ENCODE data around the gene CPSF7.

The CPSF7 gene

DNA sequence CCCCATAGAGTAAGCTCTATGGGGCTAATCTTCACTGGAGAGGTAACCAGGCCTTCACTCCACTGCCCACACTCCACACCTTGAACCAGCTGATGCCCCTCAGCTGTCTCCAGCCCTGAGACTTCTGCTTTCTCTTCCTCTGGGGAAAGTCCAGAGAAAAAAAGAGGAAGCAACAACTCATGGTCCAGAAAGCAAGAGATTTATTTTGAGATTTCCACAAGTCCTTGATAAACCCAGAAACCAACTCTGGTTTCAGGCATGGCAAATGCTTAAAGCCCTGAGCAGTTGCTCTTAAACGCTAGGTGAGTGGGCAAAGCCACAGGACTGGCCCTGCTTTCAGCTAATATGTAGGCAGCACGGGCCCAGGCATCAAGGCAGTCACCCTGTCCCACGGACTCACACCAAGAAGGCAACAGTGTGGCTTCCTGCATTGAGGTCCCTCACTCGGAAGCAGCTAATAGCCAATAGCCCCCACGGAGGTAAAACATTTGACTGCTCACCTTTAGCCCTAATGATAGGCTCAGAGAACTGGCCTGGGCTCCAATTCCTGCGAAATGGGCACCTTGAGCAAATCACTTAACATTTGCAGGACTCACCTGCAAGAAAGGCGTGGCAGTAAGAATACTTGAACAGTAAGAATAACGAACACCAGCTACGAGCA lies 72.4 kb downstream of the CPSF7 start:
- no peak for DNase-seq (ENCODE audit: low read depth in 2 of 2)

DNA sequence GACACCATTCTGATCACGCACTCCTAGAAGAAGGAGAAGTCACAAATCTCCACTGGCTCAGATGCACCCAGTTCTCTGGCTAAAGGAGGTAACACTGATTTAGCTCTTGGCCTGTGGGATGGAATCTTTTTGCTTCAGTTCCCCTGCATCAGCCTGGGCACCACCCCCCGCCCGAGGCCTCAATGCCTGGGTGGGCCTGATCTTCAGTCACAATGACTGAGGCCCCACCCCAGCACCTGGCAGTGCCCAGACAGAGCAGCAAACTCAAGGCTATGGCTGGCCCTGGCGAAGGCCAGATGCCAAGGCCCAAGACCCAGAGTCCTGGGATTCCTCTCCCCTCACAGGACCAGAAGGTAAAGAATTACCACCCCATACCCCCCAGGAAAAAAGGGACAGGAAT lies 73.1 kb downstream of the CPSF7 start:
- no peak for DNase-seq (ENCODE audit: low read depth in 2 of 2)

DNA sequence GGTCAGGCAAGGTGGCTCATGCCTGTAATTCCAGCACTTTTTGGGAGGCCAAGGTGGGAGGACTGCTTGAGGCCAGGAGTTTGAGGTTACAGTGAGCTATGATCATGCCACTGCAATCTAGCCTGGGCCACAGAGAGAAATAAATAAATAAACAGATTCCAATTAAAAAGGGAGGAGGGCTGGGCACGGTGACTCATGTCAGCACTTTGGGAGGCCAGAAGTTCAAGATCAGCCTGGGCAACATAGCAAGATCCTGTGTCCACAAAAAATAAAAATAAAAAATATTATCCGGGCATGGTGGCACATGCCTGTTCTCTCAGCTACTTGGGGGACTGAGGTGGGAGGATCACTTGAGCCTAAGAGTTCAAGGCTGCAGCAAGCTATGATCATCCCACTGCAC lies 75.6 kb downstream of the CPSF7 start:
- DNase-seq (ENCODE audit: low read depth in 2 of 2), result no peak

DNA sequence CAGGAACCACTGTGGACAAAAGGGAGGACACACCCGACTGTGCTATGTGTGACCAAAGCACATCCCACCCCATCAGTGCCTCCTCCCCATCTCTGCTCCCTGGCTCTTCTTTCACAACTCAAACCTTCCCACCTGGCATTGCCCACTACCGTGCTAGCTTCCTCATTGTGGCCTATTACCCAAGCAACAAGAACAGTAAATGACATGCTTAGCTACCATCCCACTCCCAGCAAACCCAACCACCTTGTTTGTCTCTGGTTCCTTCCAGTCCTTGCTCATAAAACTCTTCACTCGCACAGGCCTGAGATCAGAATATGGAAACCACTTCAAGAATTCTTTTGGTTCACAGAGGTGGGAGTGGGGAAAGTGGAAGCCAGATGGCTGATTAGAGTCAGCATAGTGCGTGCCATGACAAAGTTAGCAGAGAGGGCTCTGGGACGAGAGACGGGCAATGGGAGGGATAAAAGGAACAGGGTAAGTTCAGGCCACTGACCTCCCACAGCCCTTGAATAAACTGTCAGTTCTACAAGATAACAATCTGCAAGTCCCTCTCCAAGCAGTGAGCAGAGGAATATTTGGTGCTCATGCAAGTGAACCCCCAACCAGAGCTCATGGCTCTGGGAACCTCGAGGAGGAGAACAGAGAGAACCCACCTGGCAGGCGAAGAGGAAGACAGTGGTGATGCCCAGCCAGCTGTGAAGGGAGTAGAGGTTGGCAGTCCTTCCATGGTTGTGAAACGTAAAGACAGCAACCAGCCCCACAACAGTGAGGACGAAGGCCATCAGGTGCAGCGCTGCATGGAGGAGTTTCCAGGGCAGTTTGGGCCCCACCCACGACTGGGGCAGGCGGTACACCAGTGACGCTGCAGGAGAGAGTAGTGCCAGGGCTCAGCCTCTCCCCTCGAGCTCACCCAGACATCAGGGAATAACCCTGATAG lies 76.4 kb downstream of the CPSF7 start:
- no peak for DNase-seq (ENCODE audit: low read depth in 2 of 2)
